Suprapubic skin (tissue), 4 donors: Measurements from ENCODE around the gene DPM3.

ENCODE experiments used
- EP300 ChIP-seq: sonication (generic); formaldehyde crosslinking; IDR thresholded peaks from one replicate; pipeline ENCODE4 v1.6.1; 2017; ENCODE audit warnings: antibody characterized with exemption
- POLR2A ChIP-seq, 2 donors: fragments of 450-650 bp; IDR thresholded peaks; one replicate each; pipeline ENCODE4 v1.6.1; 2017; ENCODE audit warnings: antibody characterized with exemption in 2 of 2, mild to moderate bottlenecking in 2 of 2, moderate library complexity in 2 of 2
- POLR2AphosphoS5 ChIP-seq, 3 donors: sonication (generic); formaldehyde crosslinking; IDR thresholded peaks; one replicate each; pipeline ENCODE4 v1.6.1; 2017; ENCODE audit warnings: antibody characterized with exemption in 3 of 3
- TF ChIP-seq, protein P1 (sequence below), 2 donors: fragments of 200-600 bp in 1 of 2; fragments of 450-650 bp in 1 of 2; sonication (generic) in 1 of 2; IDR thresholded peaks; one replicate each; pipeline ENCODE4 v1.5.1; 2016 to 2019; ENCODE audit warnings: antibody characterized with exemption in 2 of 2, mild to moderate bottlenecking in 1 of 2, moderate library complexity in 1 of 2

DNA sequence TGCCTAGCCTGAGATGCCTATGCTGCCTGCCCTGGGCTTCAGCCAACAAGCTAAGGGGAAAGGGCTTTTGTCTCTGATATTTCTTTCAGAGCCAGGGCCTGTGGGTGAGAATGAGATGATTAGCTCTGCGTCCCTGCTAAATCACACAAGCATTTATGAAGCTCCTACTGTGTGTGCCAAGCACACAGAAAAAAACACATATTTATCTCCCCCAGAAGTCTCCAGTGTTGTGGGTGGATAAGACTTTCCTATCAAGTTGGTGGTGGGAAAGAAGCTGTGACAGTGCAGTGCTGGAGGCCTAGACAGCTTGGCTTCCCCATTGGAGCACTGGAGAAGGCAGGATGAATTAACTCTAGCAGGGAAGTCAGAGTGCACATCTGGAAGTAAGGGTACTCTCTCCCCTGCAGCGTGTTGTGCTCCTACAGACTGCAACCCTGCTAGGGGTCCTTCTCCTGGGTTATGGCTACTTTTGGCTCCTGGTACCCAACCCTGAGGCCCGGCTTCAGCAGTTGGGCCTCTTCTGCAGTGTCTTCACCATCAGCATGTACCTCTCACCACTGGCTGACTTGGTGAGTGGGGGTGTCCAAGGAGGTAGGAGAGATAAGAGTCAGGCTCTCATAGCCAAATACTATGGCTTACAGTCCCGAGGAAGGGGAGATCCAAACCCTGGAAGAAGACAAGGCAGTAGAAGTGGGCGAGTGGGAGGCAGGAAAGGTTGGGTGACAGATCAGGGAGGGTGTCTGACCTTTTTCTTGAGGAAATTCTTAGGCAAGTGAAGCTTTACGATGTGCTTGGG is 3.0 kb downstream of the DPM3 start:
- TF ChIP-seq POLR2A (IDR thresholded peaks at IDR 0.05) = no peak
- TF ChIP-seq, protein P1, sequence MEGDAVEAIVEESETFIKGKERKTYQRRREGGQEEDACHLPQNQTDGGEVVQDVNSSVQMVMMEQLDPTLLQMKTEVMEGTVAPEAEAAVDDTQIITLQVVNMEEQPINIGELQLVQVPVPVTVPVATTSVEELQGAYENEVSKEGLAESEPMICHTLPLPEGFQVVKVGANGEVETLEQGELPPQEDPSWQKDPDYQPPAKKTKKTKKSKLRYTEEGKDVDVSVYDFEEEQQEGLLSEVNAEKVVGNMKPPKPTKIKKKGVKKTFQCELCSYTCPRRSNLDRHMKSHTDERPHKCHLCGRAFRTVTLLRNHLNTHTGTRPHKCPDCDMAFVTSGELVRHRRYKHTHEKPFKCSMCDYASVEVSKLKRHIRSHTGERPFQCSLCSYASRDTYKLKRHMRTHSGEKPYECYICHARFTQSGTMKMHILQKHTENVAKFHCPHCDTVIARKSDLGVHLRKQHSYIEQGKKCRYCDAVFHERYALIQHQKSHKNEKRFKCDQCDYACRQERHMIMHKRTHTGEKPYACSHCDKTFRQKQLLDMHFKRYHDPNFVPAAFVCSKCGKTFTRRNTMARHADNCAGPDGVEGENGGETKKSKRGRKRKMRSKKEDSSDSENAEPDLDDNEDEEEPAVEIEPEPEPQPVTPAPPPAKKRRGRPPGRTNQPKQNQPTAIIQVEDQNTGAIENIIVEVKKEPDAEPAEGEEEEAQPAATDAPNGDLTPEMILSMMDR (IDR thresholded peaks at IDR 0.05) = no peak
- TF ChIP-seq POLR2AphosphoS5 (IDR thresholded peaks at IDR 0.05) = no peak
- no peak for TF ChIP-seq EP300
